ENCODE data around the gene KRTAP3-3.
"Not testable (repeated sequence)": the region's sequence is repeated elsewhere in the genome, so short reads cannot be mapped to it uniquely, and the experiment has no call there.

Gene KRTAP3-3

DNA sequence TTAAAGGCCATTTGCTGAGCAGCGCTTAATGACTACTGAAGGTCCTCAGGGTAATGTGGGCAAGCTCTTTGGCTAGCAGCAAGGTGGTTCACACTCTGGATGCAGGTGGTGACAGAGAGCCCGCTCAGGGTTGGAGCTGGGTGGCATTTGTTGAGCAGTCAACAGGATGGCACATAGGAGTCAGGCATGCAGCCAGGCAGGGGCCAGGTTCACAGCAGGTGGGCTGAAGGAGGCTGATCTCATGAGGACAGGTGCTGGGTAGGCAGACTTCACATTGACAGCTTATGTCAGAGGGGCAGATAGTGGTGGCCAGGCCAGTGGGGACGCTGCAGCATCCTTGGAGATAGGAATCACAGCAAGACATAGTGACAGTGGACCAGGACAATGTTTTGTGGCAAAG lies 10.4 kb upstream of the KRTAP3-3 start:
- DNase-seq (ENCODE audit: low read depth): no peak

DNA sequence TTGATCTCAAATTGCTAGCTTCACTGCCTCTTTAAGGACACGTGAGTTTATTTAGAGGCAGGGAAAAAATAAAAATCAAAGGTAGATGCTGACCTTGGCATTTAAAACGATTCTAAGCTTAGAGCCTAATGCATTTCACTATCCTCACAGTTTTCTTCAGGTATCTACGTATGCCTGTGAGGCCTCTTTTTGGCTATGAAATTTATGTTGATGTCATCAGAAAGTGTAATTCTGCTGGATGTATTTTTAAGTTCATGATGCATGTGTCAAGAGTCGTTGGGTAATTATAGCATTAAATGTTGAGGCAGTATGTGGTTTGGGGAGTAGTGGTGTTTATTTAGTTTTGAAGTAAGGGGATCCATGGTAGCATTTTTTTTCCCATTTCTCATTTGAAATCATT lies 10.0 kb upstream of the KRTAP3-3 start:
- no peak for DNase-seq (ENCODE audit: low read depth)

DNA sequence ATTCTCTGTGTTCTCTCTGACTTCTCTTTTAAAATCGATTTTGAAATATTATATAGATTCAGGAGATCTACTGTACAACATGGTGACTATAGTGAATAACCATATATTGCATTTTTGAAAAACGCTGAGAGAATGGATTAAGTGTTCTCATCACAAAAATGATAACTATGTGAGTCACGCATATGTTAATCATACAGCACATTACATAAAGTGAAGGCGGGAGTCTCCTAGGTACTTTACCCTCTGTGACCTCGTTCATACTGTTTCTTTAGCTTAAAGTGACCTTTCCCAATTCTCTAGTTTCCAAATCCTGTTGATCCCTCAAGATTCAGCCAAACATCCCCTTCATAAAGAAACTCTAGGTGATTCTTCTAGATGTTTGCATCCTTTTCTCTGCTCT lies 8.8 kb upstream of the KRTAP3-3 start:
- DNase-seq (ENCODE audit: low read depth): no peak

DNA sequence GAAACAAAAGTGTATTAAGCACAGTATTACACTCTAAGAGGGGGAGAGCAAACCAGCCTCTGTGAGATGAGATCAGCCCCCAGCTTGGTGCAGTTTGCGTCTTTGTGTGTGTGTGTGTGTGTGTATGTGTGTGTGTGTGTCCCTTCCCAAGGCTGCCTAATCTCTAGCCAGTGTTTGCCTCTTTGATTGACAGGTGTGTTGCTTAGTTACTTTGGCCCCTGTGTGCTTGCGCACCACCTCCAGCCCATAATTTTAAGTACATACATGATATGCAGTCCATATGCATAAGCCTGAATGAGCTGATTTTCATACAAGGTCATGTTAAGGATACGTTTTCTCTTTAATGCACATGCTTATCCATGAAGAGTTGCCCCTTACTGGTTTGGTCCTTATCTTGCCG lies 7.8 kb upstream of the KRTAP3-3 start:
- DNase-seq (ENCODE audit: low read depth): no peak

DNA sequence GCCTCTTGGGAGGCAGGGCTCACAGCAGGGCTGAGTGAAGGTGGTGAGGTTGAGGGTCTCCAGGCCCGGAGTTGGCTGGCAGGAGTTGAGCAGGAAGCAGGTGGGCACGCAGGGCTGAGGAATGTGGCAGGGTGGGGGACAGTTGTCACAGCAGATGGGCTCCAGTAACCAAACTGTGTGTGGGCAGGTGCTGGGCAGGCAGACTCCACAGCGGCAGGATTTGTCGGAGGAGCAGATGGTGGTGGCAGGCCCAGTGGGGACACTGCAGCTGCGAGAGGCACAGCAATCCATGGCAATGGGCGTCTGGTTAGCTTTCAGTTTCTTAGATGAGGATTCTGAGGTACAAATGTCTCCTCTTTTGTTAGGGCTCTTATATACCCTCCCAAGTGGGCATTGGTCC lies 5.6 kb upstream of the KRTAP3-3 start, which contains the start of gene KRTAP3-2:
Gene KRTAP3-2, minus strand, starts transcription at position 344 of the 400 bp plus-strand sequence. Its CDS starts 53 bp downstream, at position 291.
- not testable (repeated sequence) for DNase-seq (ENCODE audit: low read depth)

DNA sequence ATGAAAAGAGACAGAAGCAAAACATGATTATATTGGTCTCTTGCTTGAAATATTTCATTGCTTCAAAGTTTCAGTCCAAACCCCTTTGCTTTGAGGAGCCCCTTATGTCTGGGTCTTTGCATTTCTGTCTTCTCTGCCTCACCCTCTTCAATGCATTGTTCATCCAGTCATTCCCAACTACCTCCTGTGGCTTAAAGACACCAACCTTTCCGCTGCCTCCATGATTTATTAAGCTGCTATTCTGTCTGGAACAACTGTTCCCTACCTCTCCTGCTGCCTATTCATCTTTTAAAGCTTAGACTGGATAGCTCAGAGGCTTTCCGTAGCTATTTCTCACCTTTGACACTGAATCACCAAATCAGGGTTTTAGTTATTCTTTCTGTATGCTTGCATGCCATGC lies 3.4 kb upstream of the KRTAP3-3 start:
- no peak for DNase-seq (ENCODE audit: low read depth)

DNA sequence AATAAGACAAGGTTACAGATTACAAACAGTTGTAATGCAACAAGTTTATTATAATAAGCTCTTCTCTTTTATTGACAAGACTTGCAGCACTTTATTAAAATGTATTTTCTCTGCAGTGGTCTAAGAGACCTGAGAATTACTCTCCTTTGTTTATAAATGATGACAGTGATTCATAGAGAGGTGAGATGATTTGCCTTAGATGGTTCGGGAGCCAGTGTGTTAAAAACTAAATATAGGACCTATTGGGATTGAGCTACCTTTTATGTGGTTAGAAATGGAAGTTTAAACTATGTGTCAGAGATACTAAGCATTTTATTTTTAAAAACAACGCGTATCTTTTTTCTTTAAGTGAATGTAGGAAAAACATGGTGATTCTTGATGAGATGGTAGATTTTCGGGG lies 2.9 kb upstream of the KRTAP3-3 start:
- no peak for DNase-seq (ENCODE audit: low read depth)

DNA sequence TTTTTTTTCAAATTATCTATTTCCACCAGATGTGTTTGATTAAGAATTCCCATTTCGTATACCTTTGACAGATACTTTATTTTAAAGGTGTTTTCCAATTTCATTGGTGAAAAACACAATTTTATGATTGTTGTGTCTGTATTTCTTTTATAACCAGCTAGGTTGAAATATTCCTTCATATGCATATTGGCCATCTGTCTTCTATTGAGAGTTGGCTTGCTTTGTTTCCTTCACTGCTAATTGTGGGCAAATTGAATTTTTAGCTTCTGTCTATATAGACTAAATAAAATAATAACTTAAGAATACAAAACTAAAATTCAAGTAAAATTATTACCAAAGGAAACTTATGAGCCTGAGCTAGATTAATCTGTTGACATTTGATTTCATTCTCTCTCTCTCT lies 1.2 kb upstream of the KRTAP3-3 start:
- DNase-seq (ENCODE audit: low read depth): no peak

DNA sequence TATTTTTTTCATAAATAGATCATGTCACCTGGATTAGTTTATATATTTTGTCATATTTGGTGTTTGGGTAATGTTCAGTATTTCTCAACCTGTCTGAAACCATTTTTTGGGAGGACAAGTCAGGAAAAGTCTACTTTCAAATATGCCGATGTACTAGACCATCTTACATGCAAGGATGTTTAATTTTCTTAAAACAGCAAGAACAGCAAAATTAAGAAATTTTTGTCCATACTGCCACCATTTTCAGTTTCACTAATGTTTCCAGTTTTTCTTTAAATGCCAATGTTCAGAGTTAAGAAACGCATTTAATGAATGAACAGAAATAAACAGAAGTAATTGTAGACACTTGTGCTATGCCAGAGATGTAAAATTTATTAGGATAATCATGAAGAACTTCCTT lies 880 bp downstream of the KRTAP3-3 start:
- DNase-seq (ENCODE audit: low read depth): no peak

DNA sequence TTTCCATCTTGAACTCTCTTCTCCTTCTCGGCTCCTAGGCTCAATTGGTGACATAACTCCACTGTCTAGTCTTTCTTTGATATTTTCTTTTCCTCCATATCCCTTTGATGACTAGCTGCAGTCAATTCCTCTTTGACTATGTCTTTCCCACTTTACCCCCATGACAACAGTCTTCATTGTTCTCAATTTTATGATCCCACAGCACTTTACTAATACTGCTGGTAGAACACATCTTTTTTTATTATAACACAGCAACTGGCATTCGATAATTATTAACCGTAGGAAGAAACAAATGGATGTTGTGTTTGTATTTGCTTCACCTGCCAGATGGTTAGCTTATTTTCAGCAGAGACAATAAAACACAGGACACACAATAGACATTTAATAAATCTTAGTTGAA lies 1.3 kb downstream of the KRTAP3-3 start:
- no peak for DNase-seq (ENCODE audit: low read depth)

DNA sequence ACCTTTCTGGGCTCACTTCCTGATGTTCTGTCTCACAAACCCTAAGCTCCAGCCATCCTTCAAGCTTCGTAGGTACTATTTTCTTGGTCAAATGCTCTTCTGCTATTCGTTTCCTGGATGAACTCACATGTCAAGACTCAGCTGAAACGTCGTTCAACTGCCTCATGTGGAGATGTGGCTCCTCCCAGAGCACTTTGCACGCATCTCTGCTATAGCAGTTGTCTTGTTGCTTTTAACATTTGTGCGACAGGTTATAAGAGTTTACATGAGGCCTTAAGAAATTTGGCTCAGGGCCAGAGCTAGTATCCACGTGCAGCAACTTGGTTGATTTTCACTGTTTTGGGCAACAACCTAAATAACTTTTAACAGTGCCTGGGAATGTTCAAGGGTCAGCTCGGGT lies 7.0 kb downstream of the KRTAP3-3 start:
- DNase-seq (ENCODE audit: low read depth): no peak

DNA sequence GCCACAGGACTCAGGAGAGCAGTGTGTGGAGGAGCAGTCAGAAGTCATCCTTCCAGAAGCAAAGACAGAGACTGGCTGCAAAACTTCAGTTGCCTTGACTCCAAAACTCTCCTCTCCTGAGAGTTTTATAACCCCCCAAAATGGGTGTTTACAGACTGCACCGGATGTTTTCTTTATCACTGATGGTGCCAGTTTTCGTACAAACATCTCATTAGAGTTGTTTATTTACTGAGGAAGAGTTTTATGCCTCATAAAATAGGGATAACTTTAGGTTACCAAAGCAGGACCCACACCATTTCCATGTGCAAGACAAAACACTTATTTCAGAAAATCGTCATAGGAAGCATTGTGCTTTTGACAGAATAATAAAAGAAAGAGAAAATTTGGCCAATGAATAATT lies 9.7 kb downstream of the KRTAP3-3 start, which contains the start of gene KRT40:
Gene KRT40, minus strand, starts transcription at position 101 of the 400 bp plus-strand sequence. Its CDS starts 53 bp downstream, at position 48.
- DNase-seq (ENCODE audit: low read depth): no peak

DNA sequence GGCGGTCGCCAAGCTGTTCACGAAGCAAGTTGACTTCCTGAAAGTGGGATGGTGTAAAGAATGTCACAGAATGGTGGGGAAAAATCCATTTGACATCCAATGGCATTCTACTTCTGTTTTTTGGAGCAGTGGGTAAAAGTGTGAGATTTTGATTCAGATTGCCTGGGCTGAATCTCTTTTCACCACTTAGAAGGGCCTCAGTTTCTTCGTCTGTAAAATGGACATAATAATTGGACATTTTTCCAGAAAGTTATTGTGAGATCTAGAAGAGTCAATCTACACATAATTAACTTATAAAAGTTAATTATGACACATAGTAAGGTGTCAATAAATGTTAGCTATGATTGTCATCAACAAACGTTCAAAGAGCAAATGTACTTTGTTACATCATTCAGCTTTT lies 12.8 kb downstream of the KRTAP3-3 start:
- no peak for DNase-seq (ENCODE audit: low read depth)

DNA sequence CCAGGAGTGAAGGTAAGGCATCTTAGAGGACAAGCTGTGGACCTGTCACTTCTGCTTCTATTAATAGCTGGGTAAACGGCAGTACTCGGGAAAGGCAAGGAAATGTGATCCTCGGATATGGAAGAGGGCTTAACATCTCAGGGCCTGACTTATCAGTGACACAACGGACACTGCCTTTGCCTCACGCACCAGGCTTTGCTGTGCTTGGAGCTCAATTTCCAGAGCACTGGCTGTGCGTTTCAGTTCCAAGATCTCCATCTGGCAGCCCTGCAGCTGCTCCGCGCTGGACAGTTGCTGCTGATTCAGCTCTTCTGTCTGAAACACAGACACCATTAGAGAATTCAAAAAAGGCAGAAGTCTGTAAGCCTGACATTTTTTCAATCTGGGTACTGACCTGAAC lies 13.4 kb downstream of the KRTAP3-3 start:
- peak; percentile 52 for DNase-seq (ENCODE audit: low read depth)

DNA sequence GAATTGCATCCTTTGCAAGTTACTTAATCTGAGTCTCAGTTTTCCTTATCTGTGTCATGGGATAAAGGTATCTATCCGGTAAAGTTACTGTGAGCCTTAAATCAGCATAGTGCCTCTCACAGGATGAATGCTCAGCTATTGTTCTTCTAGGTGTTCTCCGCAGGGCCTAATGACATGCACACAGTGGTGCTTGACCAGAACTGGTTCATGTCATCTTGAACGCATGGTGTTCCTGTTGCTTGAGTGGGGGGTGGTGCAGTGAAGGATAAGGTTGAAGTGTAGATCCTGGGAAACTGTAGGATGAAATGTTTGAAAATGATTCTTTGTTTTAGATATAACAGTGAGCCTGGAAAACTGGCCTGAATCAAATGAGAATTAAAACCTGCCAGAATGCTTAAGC lies 13.8 kb downstream of the KRTAP3-3 start:
- DNase-seq (ENCODE audit: low read depth): no peak

DNA sequence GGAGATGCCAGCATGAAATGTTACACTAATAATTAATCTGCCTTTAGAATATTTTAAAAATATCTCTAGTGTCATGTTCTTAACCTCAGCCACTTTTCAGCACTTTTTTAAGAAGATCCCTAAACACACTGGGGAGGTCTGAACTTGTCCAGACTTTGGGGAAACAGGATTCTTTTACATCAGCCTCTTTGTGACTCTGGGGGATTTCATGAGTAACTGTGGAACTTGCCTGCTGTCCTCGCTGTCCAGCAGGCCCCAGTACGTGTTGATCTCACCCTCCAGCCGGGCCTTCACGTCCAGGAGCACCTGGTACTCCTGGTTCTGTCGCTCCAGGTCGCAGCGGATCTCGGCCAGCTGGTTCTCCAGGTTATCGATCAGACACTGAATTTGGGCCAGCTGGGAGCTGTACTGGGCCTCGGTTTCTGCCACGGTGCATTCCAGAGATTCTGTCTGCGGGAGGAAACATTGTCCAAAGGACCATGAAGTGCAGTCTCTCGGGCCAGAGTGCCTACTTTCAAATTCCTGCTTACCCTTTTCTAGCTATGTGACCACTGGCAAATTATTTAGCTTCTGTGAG lies 15.3 kb downstream of the KRTAP3-3 start:
- no peak for DNase-seq (ENCODE audit: low read depth)

DNA sequence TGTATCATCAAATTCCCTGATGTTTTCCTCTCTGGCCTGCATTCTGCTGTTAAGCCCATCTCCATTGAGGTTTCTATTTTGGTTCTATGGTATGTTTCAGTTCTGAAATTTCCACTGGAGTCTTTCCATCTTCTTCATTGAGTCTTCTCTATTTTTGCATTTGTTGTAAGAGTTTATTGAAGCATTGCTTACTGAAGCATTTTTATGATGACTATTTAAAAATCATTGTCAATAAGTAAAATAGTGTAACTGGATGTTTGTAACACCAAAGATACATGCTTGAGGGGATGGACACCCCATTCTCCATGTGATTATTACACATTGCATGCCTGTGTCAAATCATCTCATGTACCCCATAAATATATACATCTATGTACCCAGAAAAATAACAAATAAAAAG lies 18.4 kb downstream of the KRTAP3-3 start:
- DNase-seq (ENCODE audit: low read depth): no peak

DNA sequence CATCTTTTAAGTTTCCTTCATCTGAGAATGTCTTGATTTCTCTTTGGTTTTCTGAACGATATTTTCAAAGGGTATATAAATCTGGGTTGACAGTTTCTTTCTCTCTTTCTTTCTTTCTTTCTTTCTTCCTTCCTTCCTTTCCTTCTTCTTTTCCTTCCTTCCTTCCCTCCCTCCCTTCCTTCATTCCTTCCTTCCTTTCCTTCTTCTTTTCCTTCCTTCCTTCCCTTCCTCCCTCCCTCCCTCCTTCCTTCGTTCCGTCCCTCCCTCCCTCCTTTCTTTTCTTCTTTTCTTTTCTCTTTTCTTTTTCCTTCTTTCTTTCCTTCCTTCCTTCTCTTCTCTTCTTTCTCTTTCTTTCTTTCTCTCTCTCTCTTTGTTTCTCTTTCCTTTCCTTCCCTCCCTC lies 19.6 kb downstream of the KRTAP3-3 start:
- no peak for DNase-seq (ENCODE audit: low read depth)

DNA sequence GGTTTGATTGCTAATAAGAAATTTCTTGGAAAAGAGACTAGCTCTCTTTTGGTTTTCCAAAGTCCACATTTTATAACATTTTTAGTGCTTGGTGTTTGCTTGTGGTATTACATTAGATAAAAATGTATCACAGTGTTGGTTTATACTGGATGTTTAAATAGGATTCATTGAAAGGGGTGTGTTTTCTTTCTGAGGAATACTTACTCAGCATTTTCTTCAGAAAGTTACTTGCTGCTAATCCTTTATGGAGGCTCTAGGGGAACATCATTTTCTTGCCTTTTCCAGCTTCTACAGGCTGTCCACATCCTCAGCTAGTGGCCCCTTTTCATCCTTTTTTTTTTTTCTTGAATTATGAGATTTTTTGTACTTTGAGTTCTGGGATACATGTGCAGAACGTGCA lies 26.4 kb downstream of the KRTAP3-3 start:
- no peak for DNase-seq (ENCODE audit: low read depth)

DNA sequence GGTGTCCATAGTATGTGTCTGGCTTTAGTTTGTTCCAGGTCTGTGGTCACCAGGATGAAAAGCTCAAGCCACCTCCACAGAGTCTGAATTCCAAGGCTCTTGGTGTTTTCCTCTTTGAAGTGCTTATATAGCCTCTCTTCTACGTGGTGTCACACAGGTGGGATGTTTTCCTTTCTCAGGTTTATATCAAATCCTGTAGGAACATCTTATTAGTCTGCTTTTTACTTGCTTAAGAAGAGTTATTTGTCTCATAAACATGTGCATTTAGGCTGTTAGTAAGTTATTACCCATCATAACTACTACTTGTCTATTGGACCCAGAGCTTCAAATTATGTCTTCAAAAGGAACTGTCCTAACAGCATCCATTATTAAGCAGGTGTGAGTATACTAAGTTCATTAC lies 27.1 kb downstream of the KRTAP3-3 start, which contains the start of gene KRT39:
Gene KRT39, minus strand, starts transcription at position 101 of the 400 bp plus-strand sequence. Its CDS starts 92 bp downstream, at position 9.
- no peak for DNase-seq (ENCODE audit: low read depth)

DNA sequence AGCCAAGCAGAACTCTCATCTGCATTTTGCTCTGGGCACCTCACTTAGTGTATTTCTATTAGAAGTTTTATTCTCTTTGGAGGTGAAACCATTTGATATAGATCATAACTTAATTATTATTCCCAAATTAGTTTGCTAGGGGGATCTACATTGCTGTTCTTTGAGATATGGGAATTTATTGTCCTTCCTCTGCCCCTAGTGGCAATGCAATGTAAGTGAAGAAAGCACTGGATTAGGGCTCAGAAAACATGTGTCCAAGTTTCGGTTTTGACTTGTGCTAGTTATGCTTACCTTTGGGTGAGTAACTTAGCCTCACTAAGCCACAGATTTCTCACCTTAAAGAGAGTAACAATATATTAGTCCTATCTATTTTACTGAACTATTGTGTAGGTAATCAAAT lies 30.1 kb downstream of the KRTAP3-3 start:
- DNase-seq (ENCODE audit: low read depth): no peak

DNA sequence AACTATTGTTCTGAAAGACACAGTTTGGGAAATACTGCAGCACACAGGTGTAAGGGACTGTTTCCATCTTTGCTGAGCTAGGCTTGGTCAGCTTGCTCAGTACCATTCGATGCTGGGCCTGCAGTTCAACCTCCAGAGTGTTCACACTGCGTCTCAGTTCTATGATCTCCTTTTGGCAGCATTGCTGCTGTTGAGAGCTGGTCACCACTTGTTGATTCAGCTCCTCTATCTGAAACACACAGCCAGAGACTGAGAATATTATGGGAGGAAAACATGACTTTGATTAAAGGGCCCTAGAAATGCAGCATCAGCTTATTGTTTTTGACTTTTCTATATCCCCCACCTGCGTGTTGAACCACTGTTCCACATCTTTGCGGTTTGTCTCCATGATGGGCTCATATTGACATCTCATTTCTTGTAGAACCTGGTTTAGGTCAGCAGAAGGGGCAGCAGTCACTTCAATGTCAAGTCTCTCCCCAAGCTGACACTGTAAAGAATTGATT lies 31.9 kb downstream of the KRTAP3-3 start:
- DNase-seq (ENCODE audit: low read depth): no peak

DNA sequence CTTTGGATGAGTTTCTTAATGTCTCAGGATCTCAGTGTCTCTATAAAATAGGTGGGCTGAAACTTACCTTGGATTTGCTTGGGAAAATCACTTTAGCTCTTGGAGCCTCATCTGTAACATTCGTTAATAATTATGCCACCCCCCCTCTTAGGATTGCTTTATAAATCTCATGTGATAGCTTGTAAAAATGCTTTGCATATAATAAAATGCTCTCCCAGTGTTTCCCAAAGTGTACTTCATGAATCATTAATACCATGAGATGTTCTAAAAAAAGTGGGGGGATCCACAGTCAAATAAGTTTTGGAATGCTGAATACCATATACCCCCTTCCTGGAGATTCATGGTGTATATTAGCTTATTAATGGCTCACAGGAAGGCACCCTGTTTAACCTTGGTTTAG lies 32.4 kb downstream of the KRTAP3-3 start:
- no peak for DNase-seq (ENCODE audit: low read depth)

DNA sequence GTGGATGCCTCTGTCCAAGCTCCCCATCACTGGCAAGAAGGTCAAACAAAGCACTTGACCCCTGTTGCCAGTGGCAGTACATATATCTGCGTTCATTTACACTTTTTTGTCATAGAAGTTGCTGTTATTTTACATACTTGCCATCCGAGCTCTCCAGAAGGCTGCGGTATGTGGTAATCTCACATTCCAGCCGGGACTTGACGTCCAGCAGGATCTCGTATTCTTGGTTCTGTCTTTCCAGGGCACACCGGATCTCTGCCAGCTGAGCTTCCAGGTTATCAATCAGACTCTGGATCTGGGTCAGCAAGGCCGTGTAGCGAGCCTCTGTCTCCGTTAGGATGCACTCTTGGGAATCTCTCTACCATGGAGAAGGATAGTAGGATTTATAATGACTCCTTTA lies 33.8 kb downstream of the KRTAP3-3 start:
- no peak for DNase-seq (ENCODE audit: low read depth)
